ENCODE results near the gene URB2.

URB2 gene

GRCh38 chr1:229643996-229644745 lies 18.1 kb downstream of the URB2 start:
- DNase-seq: no peak

GRCh38 chr1:229645324-229645993 lies 19.4 kb downstream of the URB2 start:
- no peak for DNase-seq

- DNase-seq: no peak
Measured at GRCh38 chr1:229648406-229648805, 22.4 kb downstream of the URB2 start.

- no peak for DNase-seq
Measured at GRCh38 chr1:229650045-229650444, 24.0 kb downstream of the URB2 start.

GRCh38 chr1:229651546-229651945 lies 25.5 kb downstream of the URB2 start:
- no peak for DNase-seq

DNA sequence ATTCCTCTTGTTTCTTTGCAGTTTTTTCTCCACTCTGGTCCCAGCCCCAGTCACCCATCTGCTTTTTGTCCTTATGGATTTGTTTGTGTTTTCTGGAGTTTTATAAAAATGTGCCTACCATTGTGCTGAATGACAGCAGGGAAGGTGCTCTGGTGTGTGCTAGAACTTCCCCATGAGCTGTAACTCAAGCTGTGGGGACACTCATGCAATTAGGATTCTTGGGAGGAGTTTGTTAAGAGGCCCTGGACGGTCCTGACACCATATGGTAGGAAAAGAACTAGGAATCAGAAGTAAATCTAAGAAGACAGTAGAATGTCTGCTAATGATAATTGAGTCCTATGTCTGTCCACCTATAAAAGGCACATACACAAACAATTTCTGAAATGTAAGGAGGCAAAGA lies 27.4 kb downstream of the URB2 start:
- DNase-seq: no peak

DNA sequence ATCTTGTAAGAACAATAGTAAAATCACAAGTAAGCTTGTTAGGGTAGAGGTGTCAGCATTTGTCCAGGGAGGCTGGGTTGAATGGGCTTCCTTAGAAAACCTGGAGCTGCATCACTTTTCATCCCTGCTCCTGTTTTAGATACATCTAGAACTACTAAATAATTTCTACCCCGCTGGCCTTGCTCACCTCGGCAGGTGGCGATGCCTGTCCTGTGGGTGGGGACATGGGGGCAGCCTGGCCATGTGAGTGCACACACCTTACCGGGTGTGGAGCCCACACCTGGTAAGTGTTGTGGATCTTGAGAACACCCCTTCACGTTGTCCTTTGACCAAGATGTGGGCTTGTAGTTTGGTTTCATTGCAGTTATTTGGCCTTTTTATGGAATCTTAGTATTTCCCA lies 29.7 kb downstream of the URB2 start:
- no peak for DNase-seq

GRCh38 chr1:229657993-229658755 lies 32.1 kb downstream of the URB2 start:
- DNase-seq: no peak

- DNase-seq: peak in 55 of 56 donors; percentile 16 to 85 (median 62)
Measured at GRCh38 chr1:229661022-229661877, 35.2 kb downstream of the URB2 start.

- no peak for DNase-seq
Measured at GRCh38 chr1:229661897-229662296, 35.9 kb downstream of the URB2 start.

- peak in 19 of 56 donors; percentile 6 to 81 (median 27) for DNase-seq
Measured at GRCh38 chr1:229664133-229664689, 38.2 kb downstream of the URB2 start.

DNA sequence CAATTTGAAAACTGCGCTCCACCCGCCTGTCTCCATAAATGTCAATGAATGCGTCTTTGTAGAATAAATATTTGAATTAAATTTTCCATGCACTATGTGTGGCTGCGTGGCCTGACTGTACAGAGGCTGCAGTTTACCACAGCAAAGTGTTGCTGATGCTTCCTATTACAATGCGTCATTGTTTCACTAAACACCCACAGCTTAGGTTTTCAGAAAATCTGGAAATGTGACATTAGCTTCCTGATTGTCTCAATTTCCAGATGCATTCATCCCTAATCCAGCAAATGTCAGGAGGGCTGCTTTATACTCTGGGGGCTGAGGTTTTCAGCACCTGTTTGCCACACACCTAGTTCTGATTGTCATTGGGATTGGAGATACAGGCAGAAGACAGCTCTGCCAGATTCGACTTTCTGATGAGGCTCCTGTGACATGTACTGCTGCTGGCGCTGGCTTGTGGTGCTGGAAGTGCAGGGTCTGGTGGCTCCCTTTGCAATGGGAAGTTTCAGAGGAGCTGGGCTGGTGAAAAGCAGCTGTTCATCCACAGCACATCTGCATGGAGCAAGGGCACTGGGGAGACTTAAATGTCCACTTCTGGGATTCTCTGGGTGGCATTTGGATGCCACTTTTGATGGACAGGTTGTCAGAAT lies 40.0 kb downstream of the URB2 start:
- peak in 8 of 56 donors; percentile 10 to 48 (median 24) for DNase-seq

GRCh38 chr1:229666585-229666984 lies 40.5 kb downstream of the URB2 start:
- no peak for DNase-seq

DNA sequence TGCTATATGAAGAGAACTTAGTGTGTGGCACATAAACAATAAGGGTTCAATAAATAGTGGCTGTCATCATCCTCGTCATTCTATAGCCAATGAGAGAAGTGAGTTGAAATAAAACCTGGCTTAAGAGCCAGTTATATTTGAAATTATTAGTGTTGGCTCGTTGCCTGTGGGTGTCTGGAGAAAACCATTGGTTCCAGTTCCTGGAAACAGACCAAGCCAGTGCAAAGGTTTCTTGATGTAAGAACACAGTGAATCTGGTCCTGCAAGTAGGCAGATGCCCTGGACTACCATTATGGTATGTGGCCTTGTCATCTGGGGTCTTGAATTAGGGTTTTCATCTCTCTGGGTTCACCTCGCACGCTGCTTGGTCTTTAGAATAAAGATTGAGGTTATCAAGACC lies 43.3 kb downstream of the URB2 start:
- no peak for DNase-seq

DNA sequence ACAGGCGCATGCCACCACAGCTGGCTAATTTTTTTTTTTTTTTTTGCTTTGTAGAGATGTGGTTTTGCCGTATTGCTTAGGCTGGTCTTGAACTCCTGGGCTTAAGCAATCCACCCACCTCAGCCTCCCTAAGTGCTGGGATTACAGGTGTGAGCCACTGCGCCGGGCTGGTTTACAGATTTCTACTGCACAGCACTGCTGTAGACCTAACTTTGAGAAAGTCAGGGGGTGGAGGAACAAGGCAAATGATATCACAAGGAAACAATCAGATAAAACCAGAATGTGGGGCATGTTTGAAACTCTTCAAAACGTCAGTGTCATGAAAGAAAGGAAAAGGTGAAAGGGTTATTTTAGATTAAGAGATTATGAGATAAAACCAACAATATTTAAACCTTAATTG lies 45.3 kb downstream of the URB2 start:
- DNase-seq: no peak

DNA sequence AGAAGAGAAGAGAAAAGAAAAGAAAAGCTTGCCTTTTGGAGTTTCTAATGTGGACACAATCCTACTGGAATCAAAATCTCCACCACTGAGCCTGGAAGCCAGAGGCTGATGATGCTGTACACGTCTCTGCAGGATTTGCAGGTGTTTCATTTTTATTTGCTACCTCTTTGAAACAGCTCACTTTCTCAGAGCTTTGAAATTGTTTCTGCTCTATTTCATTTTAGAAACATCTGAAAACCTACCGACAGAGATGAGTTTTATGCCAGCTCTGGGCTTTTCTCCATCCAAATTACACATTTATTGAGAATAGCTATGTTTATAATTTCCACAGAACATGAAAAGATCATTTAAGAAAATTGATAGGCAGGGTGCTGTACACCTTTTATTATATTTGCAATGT lies 46.2 kb downstream of the URB2 start:
- no peak for DNase-seq

DNA sequence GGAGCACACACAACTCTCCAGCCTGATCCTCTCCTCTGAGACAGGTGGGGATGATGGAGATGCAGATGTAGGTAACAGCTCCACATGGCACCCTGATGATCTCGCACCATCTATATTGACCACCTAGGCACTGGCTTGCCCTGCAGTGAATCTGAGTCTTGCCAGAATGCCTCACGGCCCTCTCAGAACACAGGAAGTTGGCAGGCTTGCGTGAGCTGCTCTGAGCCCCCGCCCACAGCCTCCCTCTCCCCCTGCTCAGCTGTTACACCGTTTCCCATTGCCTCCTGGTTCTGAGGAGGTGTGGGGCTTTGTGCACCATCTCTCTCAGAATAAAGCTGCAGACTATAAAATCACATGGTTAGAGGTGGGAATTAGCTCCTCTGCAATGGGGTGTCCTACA lies 48.0 kb downstream of the URB2 start:
- DNase-seq: no peak

DNA sequence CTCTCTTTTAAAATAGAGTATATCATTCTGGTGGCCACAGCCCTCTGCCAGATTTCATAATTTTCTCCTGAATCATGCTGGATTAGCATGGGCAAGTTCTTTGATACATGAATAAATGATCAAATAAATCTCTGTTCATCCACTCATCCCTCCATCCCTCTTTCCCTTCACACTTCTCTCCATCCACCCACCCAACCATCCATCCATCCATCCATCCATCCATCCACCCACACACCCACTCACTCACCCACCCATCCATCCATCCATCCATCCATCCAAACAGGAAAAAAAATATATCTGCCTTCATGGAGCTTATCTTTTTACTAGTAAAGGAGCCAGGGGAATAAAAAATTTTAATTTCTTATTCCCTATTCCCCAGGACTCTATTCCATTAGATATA lies 49.3 kb downstream of the URB2 start:
- no peak for DNase-seq

- DNase-seq: no peak
Measured at GRCh38 chr1:229685149-229685548, 59.1 kb downstream of the URB2 start.

- DNase-seq: no peak
Measured at GRCh38 chr1:229689273-229689672, 63.2 kb downstream of the URB2 start.

GRCh38 chr1:229689904-229690303 lies 63.9 kb downstream of the URB2 start:
- no peak for DNase-seq

Data from amygdala (tissue), 56 donors.